ENCODE measurements around the gene XXYLT1.

XXYLT1 gene

DNA sequence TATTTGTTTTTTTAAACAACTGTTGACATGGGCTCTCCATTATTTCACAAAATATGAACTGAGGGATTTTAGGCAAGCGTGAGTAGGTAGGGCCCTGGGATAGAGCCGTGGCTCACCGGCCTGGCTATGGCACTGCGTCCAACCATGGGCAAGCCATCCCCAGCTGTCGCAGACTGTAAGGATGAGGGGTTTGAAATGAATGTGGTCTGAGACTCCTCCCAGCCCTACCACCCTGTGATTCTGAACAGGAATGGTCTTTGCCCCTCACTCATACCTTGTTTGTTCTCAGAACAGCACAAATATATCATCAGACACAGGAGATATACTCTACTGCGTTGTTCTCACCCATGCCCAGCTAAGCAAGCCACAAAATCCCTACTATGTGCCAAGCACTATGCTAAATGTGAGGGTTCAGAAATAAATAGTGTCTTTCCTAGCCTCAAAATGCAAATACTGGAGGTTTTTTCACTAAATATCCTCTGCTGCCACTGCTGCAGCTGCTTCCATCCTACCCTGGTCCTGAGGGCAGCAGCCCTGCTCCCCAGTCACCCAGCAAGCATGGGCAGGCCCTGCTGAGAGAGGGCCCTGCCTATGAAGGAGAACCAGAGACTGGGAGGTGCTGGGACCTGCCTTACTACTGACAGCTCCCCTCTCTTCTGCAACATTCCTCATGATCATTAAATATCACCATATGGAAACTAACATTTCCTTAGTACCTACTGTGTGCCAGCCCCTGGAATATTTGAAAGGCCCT, 102.8 kb downstream of the XXYLT1 start:
- no peak for DNase-seq (ENCODE audit: low read depth, low spot score)
- no peaks in the 10 kb centered on the region for H3K9me3 ChIP-seq (ENCODE audit: insufficient read depth, low read length)
- H3K36me3 ChIP-seq (ENCODE audit: insufficient read depth, insufficient read length, low read length): no peaks in the 10 kb centered on the region
- no peak overlapping the region for H3K9ac ChIP-seq (ENCODE audit: insufficient read length, low read depth)
- H3K4me3 ChIP-seq (ENCODE audit: insufficient read length, low read depth): no peak overlapping the region
- H3K4me1 ChIP-seq (ENCODE audit: insufficient read depth, insufficient read length): peaks cover 11% of the 10 kb centered on the region
- no peaks in the 10 kb centered on the region for H3K27me3 ChIP-seq (ENCODE audit: insufficient read depth, insufficient read length)
- no peak for TF ChIP-seq ZNF274 (IDR thresholded peaks at IDR 0.05; ENCODE audit: low read depth, low read length)
- TF ChIP-seq YY1 (IDR thresholded peaks at IDR 0.05; ENCODE audit: insufficient read depth, insufficient read length): no peak
- no peak for TF ChIP-seq SUZ12 (IDR thresholded peaks at IDR 0.05; ENCODE audit: extremely low read depth, insufficient read depth, insufficient read length)

DNA sequence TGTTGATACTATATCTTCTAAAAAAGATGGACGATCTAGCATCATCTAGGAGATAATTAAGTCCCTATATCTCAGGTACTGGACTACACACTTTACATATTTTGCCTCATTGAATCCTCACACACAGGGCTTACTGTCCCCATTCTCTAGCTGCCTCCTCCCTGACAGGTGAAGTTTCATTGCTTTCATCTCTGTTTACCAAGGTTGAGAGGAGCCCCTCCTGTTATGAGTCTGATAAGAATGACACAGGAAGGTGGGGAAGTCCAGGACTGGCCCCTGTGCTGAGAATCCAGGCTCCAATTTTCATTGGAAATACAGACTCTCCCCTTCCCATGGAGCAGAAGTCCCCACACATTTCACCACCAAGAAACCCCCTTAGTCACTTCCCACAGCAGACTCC, 105.2 kb downstream of the XXYLT1 start:
- TF ChIP-seq SUZ12 (IDR thresholded peaks at IDR 0.05; ENCODE audit: extremely low read depth, insufficient read depth, insufficient read length) (no peak), ZNF274 (IDR thresholded peaks at IDR 0.05; ENCODE audit: low read depth, low read length) (no peak), YY1 (IDR thresholded peaks at IDR 0.05; ENCODE audit: insufficient read depth, insufficient read length) (no peak)
- Histone ChIP-seq H3K4me3 (ENCODE audit: insufficient read length, low read depth) (no peak overlapping the region), H3K27me3 (ENCODE audit: insufficient read depth, insufficient read length) (no peaks in the 10 kb centered on the region)

DNA sequence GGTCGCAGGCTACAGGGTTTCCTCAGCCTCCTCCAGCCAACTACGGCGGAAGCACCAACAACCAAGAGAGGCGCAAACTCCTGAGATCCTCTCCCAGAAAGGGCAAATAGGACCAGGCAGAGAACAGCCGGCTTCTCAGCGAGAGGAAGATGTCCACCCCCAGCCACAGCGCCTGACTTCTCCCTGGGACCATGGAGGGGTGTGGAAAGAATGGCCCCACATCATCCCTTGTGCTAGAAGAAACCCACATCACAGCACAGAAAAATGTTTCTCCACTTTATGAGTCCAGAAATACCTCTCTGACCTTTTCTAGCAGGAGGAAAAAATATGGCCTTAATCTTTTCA, 105.7 kb downstream of the XXYLT1 start:
- H3K9me3 ChIP-seq (ENCODE audit: insufficient read depth, low read length): no peaks in the 10 kb centered on the region
- peaks cover 8% of the 10 kb centered on the region for H3K4me1 ChIP-seq (ENCODE audit: insufficient read depth, insufficient read length)
- no peak overlapping the region for H3K9ac ChIP-seq (ENCODE audit: insufficient read length, low read depth)
- no peaks in the 10 kb centered on the region for H3K27me3 ChIP-seq (ENCODE audit: insufficient read depth, insufficient read length)
- DNase-seq (ENCODE audit: low read depth, low spot score): no peak
- no peak overlapping the region for H3K4me3 ChIP-seq (ENCODE audit: insufficient read length, low read depth)
- TF ChIP-seq SUZ12 (IDR thresholded peaks at IDR 0.05; ENCODE audit: extremely low read depth, insufficient read depth, insufficient read length) (no peak), ZNF274 (IDR thresholded peaks at IDR 0.05; ENCODE audit: low read depth, low read length) (no peak), YY1 (IDR thresholded peaks at IDR 0.05; ENCODE audit: insufficient read depth, insufficient read length) (no peak)
- no peaks in the 10 kb centered on the region for H3K36me3 ChIP-seq (ENCODE audit: insufficient read depth, insufficient read length, low read length)

More for the DNA sequence above, 105.2 kb downstream of the XXYLT1 start:
- no peak for DNase-seq (ENCODE audit: low read depth, low spot score)
- Histone ChIP-seq H3K4me1 (ENCODE audit: insufficient read depth, insufficient read length) (peaks cover 2% of the 10 kb centered on the region), H3K9ac (ENCODE audit: insufficient read length, low read depth) (no peak overlapping the region), H3K36me3 (ENCODE audit: insufficient read depth, insufficient read length, low read length) (no peaks in the 10 kb centered on the region), H3K9me3 (ENCODE audit: insufficient read depth, low read length) (no peaks in the 10 kb centered on the region)

DNA sequence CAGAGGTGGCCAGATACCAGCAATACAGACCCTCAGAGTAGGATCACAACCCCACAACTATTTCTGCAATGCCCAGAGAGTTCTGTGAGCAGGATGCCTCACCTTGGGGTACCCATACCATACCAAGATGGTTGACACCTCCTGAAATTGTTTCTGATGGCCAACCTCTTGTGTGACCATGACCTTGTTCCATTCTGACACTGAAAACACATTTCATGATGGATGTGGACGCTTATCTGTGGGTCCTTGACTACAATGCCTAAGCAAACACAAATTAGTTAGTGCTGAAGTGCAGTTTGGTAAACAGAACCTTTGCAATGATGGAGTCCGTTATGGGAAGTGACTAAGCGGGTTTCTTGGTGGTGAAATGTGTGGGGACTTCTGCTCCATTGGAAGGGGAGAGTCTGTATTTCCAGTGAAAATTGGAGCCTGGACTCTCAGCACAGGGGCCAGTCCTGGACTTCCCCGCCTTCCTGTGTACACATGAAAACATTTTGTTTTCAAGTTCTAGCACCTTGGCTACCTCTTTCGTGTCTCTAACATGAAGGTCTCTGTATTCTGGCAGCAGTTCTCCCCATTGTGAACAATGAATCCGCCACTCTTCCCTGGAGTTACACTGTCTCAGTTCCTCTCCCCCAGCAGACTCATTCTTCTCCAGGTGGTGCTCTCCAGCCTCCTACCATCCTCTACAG, 106.2 kb downstream of the XXYLT1 start:
- H3K4me3 ChIP-seq (ENCODE audit: insufficient read length, low read depth): no peak overlapping the region
- peaks cover 8% of the 10 kb centered on the region for H3K4me1 ChIP-seq (ENCODE audit: insufficient read depth, insufficient read length)
- no peak for DNase-seq (ENCODE audit: low read depth, low spot score)

DNA sequence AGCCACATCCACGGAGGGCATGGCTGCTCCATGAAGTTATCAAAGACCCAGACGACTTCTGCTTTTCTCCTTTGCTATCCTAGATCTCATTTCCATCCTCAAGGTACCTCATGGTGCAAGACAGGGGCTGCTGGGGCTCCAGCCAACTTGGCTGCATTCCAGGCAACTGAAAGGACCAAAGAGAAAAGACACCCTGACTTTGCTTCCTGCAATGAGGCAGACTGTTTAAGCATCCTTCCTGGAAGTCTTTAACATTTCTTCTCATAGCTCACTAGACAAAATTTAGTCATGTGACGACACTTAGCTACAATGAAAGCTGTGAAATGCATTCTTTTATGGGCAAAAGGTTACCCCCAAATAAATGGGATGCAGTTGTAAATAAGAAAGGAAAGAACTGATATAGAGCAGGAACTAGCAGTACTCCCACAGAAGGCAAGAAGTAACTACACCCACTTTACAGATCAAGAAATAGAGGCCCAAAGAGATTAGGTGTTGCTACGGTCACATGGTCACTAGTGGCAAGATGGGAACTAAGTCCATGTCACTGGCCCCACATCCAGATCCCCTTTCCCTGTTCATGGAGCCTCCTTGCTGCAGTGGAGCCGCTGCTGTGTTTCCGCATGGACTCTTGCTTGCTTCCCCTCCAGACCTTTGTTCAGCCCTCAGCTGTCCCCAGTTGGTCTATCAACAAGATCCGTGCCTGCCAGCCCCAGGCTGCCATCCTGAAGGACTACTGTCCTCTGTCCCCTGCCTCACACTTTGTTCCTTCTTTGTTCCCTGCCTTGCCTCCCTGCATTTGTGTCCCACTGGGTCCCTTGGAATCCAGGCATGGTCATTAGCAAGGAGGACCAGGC, 107.0 kb downstream of the XXYLT1 start:
- H3K4me3 ChIP-seq (ENCODE audit: insufficient read length, low read depth): no peak overlapping the region
- H3K27me3 ChIP-seq (ENCODE audit: insufficient read depth, insufficient read length): no peaks in the 10 kb centered on the region
- H3K36me3 ChIP-seq (ENCODE audit: insufficient read depth, insufficient read length, low read length): no peaks in the 10 kb centered on the region
- H3K9ac ChIP-seq (ENCODE audit: insufficient read length, low read depth): no peak overlapping the region
- no peaks in the 10 kb centered on the region for H3K9me3 ChIP-seq (ENCODE audit: insufficient read depth, low read length)
- no peak for DNase-seq (ENCODE audit: low read depth, low spot score)
- TF ChIP-seq YY1 (IDR thresholded peaks at IDR 0.05; ENCODE audit: insufficient read depth, insufficient read length) (no peak), ZNF274 (IDR thresholded peaks at IDR 0.05; ENCODE audit: low read depth, low read length) (no peak), SUZ12 (IDR thresholded peaks at IDR 0.05; ENCODE audit: extremely low read depth, insufficient read depth, insufficient read length) (no peak)
- H3K4me1 ChIP-seq (ENCODE audit: insufficient read depth, insufficient read length): peaks cover 8% of the 10 kb centered on the region

More for the DNA sequence above, 106.2 kb downstream of the XXYLT1 start:
- no peak for TF ChIP-seq SUZ12 (IDR thresholded peaks at IDR 0.05; ENCODE audit: extremely low read depth, insufficient read depth, insufficient read length)
- TF ChIP-seq YY1 (IDR thresholded peaks at IDR 0.05; ENCODE audit: insufficient read depth, insufficient read length): no peak
- TF ChIP-seq ZNF274 (IDR thresholded peaks at IDR 0.05; ENCODE audit: low read depth, low read length): no peak
- no peaks in the 10 kb centered on the region for H3K36me3 ChIP-seq (ENCODE audit: insufficient read depth, insufficient read length, low read length)
- no peak overlapping the region for H3K9ac ChIP-seq (ENCODE audit: insufficient read length, low read depth)
- no peaks in the 10 kb centered on the region for H3K27me3 ChIP-seq (ENCODE audit: insufficient read depth, insufficient read length)
- no peaks in the 10 kb centered on the region for H3K9me3 ChIP-seq (ENCODE audit: insufficient read depth, low read length)

DNA sequence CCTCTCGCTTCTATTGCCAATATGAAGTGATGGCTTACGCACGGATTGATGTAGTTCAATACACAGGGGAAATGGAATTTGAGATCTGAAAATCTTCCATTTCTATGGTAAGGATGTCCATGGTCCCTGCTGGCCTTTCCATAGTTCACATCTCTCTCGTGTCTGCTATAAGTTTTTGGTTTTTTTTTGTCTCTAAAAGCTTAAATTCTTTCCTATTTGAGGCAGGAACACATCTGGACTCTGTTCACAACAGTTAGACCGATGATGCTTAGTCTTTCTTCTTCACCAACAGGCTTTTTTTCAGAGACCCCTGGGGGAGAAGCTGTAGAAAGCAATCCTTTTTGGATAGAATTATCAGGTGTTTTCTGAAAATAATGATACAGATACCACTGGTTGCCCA, 108.1 kb downstream of the XXYLT1 start:
- peaks cover 8% of the 10 kb centered on the region for H3K4me1 ChIP-seq (ENCODE audit: insufficient read depth, insufficient read length)
- H3K27me3 ChIP-seq (ENCODE audit: insufficient read depth, insufficient read length): no peaks in the 10 kb centered on the region
- no peak overlapping the region for H3K4me3 ChIP-seq (ENCODE audit: insufficient read length, low read depth)
- no peak for TF ChIP-seq ZNF274 (IDR thresholded peaks at IDR 0.05; ENCODE audit: low read depth, low read length)
- TF ChIP-seq YY1 (IDR thresholded peaks at IDR 0.05; ENCODE audit: insufficient read depth, insufficient read length): no peak
- TF ChIP-seq SUZ12 (IDR thresholded peaks at IDR 0.05; ENCODE audit: extremely low read depth, insufficient read depth, insufficient read length): no peak
- H3K36me3 ChIP-seq (ENCODE audit: insufficient read depth, insufficient read length, low read length): no peaks in the 10 kb centered on the region
- H3K9ac ChIP-seq (ENCODE audit: insufficient read length, low read depth): no peak overlapping the region
- DNase-seq (ENCODE audit: low read depth, low spot score): no peak
- H3K9me3 ChIP-seq (ENCODE audit: insufficient read depth, low read length): no peaks in the 10 kb centered on the region
